Activated CD8-positive, alpha-beta memory T cell treated with anti-CD3 and anti-CD28 coated beads for 36 hours (primary cell): Measurements from ENCODE around the gene TRIM38. TPM values are rescaled to one million over a fixed set of nuclear protein-coding genes. Genes with fewer than 3 reads are reported as not detected.

Experiments used
- CTCF ChIA-PET: fragments of 350-600 bp; sonication (Branson Sonifier 250); formaldehyde crosslinking; loops from one replicate; lab custom pipeline; 2021; ENCODE audit warnings: antibody characterized with exemption; lab: Charles Lee
- POLR2A ChIA-PET: fragments of 350-600 bp; sonication (Branson Sonifier 250); formaldehyde crosslinking; loops from one replicate; lab custom pipeline; 2021; ENCODE audit warnings: antibody characterized with exemption; lab: Charles Lee
- total RNA-seq, 2 experiments: library from RNA; stranded (reverse); gene quantifications; one replicate each; pipeline ENCODE4 v1.2.3, GENCODE V29; 2021

TRIM38 gene
- total RNA-seq, 2 experiments from 2014 or later, result 8.6 TPM

- CTCF ChIA-PET, result no interaction called here
- POLR2A ChIA-PET, result interaction anchor here (10.9 kb wide), 1 partner anchor 16 kb away, joined by 296 read pairs; a partner anchor contains a TSS
Measured at GRCh38 chr6:26028746-26029569, 66.4 kb downstream of the TRIM38 start.

DNA sequence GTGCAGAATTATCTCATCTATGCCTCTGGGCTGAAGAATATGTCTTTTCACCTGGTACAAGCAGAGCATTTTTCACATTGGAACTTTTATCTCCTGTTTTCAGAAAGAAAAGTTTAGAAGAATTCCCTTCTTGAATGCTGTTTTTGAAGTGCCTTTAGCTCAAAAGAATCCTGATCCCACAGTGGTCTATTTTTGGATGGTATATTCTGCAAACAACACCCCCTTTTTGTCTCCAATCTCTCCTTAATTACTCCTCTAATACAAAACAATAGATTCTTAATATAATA lies 66.9 kb downstream of the TRIM38 start:
- ChIA-PET CTCF (no interaction called here), POLR2A (interaction anchor here (0.8 to 10.9 kb wide), 3 partner anchors 8 to 127 kb away, joined by 3 to 296 read pairs (median 101); a partner anchor contains a TSS)

DNA sequence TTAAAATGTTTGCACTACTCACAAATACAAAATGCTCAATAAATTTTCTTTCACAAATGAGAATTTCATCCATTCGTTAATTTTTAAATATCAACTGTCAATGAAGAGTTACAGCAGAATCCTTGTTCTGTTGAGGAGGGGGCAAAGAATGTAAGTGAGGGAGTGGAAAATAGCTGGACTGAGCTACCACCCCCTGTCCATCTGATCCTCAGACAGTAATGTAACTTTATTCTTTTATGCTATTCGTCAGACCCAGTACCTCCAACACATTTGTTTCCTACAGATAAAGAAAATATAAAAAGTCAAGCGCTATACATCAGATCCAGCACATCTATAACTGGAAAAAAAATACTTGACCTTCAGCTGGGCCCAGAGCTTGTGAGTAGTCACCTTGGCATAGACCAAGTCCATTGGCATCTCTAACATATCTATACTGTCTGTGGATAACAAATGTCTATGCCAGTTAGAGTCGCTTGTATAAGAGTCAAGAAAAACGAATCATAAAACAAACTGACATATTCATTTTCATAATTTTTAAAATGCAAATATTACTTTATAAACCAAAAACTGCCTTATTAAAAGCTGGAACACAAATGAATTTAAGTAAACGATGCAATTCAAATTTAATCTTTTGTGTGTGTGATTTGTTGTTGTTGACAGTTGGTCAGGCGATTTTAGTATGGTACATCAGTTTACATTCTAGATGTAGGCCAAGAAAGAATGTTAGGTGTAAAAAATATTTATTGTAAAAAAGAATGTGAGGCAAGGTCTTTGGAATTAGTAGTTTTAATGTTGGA lies 67.5 kb downstream of the TRIM38 start:
- ChIA-PET CTCF (interaction anchor here (0.7 to 5.4 kb wide), 2 partner anchors 9 to 15 kb away, joined by 3 to 33 read pairs; a partner anchor contains a TSS), POLR2A (interaction anchor here (0.6 to 10.9 kb wide), 6 partner anchors 9 to 126 kb away, joined by 3 to 296 read pairs (median 24); a partner anchor contains a TSS)

DNA sequence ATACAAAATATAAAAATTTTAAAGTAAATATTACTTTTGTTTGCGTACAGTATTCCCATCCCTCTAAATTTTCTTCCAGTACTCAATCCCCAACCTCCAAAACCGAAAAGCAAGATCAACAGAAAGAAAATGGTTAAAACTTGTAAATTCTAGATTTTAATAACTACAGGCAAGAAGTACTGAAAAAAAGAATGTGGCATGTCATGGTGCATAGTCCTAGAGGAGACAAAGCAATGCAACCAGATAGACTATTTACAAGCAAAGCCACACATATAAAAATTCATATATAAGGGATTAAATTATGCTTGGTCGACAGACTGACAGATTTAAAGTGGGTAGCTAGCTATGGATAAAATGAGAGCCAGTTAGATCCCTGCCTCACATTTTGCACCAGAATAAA lies 68.1 kb downstream of the TRIM38 start:
- POLR2A ChIA-PET, result interaction anchor here (0.6 to 10.9 kb wide), 9 partner anchors 10 to 168 kb away, joined by 4 to 296 read pairs (median 35); a partner anchor contains a TSS
- CTCF ChIA-PET, result interaction anchor here (0.7 to 5.4 kb wide), 2 partner anchors 10 to 14 kb away, joined by 3 to 33 read pairs; a partner anchor contains a TSS

GRCh38 chr6:26031151-26031594 lies 68.6 kb downstream of the TRIM38 start:
- ChIA-PET POLR2A (interaction anchor here (0.6 to 10.9 kb wide), 11 partner anchors 10 to 186 kb away, joined by 3 to 296 read pairs (median 9); a partner anchor contains a TSS), CTCF (interaction anchor here (1.4 to 5.4 kb wide), 4 partner anchors 11 to 24 kb away, joined by 3 to 33 read pairs (median 6); a partner anchor contains a TSS)

DNA sequence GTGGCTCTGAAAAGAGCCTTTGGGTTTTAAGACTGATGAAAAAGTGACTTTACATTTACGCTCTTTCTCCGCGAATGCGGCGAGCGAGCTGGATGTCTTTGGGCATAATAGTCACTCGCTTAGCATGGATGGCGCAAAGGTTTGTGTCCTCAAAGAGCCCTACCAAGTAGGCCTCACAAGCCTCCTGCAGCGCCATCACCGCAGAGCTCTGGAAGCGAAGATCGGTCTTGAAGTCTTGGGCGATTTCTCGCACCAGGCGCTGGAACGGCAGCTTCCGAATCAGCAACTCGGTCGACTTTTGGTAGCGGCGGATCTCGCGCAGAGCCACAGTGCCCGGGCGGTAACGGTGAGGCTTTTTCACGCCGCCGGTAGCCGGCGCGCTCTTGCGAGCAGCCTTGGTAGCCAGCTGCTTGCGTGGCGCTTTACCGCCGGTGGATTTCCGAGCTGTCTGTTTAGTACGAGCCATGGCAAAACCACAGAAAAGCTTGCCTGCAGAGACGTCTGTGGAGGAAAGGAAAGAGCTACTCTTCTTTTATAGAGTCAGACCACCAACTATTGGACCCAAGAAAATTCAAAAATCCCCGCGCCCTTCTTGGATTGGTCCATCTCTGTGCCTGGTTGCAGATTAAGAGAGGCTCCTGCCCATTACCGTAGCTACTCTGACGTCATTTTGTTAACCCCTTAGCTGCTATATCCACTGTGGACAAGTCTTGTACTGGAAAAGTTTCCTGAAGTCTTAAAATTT lies 69.2 kb downstream of the TRIM38 start:
- ChIA-PET POLR2A (interaction anchor here (0.5 to 10.9 kb wide), 18 partner anchors 11 to 1862 kb away, joined by 3 to 296 read pairs (median 6); a partner anchor contains a TSS), CTCF (interaction anchor here (1.4 to 5.4 kb wide), 5 partner anchors 10 to 24 kb away, joined by 3 to 33 read pairs (median 7); a partner anchor contains a TSS)

DNA sequence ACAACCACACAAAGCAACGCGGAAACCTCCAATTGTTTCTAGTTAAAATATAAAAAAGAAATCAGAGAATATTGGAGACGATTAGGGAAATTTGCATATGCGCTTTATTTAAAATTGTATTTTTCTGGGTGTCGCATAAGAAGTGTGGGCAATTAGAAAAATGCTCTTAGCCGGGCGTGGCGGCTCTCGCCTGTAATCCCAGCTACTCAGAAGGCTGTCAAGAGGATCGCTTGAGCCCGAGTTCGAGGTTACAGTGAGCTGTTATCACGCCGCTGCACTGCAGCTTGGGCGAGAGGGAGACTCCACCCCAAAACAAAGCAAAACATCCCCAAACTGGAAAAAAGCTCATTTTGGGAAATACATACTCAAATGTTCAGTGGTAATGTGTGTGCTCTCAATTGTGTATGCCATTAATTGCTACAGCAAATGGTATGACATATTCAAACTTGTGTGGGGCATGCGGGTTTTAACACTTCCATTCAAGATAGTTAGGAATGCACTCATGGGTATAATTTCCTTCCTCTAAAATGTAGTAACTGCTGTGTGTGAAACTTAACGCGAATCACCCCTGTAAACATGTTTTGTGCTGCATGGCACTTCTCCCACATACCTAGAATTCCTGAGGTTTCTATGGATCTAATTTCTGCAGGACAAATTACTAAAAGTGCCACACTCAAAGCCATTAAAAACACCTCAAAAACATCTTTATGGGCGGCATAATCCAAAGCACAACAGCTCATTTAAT lies 69.9 kb downstream of the TRIM38 start:
- ChIA-PET POLR2A (interaction anchor here (0.5 to 10.9 kb wide), 16 partner anchors 11 to 1861 kb away, joined by 3 to 296 read pairs (median 8); a partner anchor contains a TSS), CTCF (interaction anchor here (1.0 to 5.4 kb wide), 6 partner anchors 10 to 23 kb away, joined by 3 to 33 read pairs (median 6); a partner anchor contains a TSS)

DNA sequence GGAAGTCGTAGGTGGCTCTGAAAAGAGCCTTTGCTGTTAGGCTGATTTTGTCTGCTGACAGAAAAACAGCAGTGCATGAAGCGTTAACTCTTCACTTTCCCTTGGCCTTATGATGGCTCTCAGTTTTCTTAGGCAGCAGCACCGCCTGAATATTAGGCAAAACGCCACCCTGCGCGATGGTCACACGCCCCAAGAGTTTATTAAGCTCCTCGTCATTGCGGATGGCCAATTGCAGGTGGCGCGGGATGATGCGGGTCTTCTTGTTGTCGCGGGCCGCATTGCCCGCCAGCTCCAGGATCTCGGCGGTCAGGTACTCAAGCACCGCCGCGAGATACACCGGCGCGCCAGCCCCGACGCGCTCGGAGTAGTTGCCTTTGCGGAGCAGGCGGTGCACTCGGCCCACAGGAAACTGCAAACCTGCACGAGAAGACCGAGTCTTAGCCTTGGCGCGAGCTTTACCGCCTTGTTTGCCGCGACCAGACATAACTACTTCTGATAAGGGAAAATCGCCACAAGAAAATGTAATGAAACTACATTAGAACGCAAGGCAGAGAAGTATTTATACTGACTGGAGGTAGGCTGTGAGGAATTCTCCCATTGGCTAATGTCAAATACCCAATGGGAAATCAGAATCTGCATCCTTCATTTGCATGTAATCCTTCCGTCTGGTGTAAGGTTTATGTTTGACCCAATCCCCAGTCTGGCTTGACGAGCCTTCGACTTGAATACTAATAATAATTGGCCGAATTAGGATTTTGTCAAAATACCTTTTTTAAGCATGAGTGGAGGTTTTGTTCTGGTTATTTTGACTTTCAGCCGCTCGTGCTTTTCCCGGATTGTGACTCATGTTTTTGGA lies 70.7 kb downstream of the TRIM38 start:
- POLR2A ChIA-PET, result interaction anchor here (1.1 to 10.9 kb wide), 11 partner anchors 11 to 201 kb away, joined by 3 to 296 read pairs (median 9); a partner anchor contains a TSS
- CTCF ChIA-PET, result interaction anchor here (1.0 to 5.4 kb wide), 5 partner anchors 11 to 22 kb away, joined by 3 to 33 read pairs (median 7); a partner anchor contains a TSS

- ChIA-PET POLR2A (interaction anchor here (0.9 to 10.9 kb wide), 7 partner anchors 11 to 165 kb away, joined by 3 to 296 read pairs (median 36); a partner anchor contains a TSS), CTCF (interaction anchor here (5.4 kb wide), 1 partner anchor 11 kb away, joined by 33 read pairs; a partner anchor contains a TSS)
Measured at GRCh38 chr6:26033941-26034354, 71.3 kb downstream of the TRIM38 start.

DNA sequence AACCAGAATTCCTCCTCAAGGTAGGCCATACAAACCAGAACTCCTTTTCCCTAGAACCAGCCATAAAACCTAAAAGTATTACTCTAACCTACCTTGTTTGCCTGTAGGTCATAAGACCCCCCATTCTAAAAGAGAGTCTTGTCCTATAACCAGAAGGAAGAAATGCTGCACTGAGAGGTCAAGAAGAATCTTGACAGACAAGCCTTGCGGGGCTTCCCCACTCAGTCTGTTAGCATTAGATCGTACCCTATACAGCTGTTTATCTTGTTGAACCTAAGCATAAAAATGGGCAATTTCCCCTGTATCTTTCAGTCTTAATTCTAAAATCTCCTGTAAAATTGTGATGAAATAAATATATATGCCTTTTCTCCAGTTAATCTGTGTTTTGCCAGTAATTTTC lies 72.3 kb downstream of the TRIM38 start:
- CTCF ChIA-PET, result interaction anchor here (5.4 kb wide), 1 partner anchor 10 kb away, joined by 33 read pairs; a partner anchor contains a TSS
- POLR2A ChIA-PET, result interaction anchor here (5.2 to 10.9 kb wide), 2 partner anchors 10 to 14 kb away, joined by 101 to 296 read pairs; a partner anchor contains a TSS

Other genes with a start within 250 kb of the TRIM38 start
- not detected for gene SLC17A4, start 208.1 kb upstream of the TRIM38 start, total RNA-seq
- gene SLC17A1, start 130.8 kb upstream of the TRIM38 start, total RNA-seq, result not detected
- not detected for gene SLC17A3, start 88.6 kb upstream of the TRIM38 start, total RNA-seq
- gene SLC17A2, start 32.1 kb upstream of the TRIM38 start, total RNA-seq, result not detected
- under 1 TPM; 0.19 to 0.89 TPM for gene HFE, start 124.6 kb downstream of the TRIM38 start, total RNA-seq